ENCODE measurements around the gene EXOC2. TPM values are rescaled to one million over a fixed set of nuclear protein-coding genes. Genes with fewer than 3 reads are reported as not detected.

Gene EXOC2
- total RNA-seq, 4 donors from 2014 or later = 10.3 to 23.9 (median 19.1) TPM

DNA sequence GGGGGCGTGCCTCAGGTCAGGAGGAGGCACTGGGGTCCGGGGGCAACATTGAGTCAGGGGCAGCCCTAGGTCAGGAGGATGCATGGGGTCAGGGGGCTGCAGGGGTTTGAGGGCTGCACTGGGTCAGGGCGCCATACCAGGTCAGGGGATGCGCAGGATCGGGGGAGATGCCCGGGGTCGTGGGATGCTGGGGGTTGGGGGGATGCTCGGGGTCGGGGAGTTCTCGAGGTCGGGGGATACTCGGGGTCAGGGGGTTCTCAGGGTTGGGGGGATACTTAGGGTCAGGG is 727 bp upstream of the EXOC2 start:
- H3K27me3 ChIP-seq = no peaks in the 10 kb centered on the region
- no peak for TF ChIP-seq POLR2A (IDR thresholded peaks at IDR 0.05)
- TF ChIP-seq, protein P1, sequence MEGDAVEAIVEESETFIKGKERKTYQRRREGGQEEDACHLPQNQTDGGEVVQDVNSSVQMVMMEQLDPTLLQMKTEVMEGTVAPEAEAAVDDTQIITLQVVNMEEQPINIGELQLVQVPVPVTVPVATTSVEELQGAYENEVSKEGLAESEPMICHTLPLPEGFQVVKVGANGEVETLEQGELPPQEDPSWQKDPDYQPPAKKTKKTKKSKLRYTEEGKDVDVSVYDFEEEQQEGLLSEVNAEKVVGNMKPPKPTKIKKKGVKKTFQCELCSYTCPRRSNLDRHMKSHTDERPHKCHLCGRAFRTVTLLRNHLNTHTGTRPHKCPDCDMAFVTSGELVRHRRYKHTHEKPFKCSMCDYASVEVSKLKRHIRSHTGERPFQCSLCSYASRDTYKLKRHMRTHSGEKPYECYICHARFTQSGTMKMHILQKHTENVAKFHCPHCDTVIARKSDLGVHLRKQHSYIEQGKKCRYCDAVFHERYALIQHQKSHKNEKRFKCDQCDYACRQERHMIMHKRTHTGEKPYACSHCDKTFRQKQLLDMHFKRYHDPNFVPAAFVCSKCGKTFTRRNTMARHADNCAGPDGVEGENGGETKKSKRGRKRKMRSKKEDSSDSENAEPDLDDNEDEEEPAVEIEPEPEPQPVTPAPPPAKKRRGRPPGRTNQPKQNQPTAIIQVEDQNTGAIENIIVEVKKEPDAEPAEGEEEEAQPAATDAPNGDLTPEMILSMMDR (IDR thresholded peaks at IDR 0.05) = no peak
- H3K9me3 ChIP-seq = no peaks in the 10 kb centered on the region
- H3K4me3 ChIP-seq = peak overlapping the region in 3 of 4 donors; percentile 85 to 98 (median 87)
- DNase-seq = no peak
- no peak overlapping the region for H3K27ac ChIP-seq
- no peaks in the 10 kb centered on the region for H3K36me3 ChIP-seq
- H3K4me1 ChIP-seq = peaks cover 0 to 11% (median 3%) of the 10 kb centered on the region in 4 donors

- peak; percentile 59 to 82 (median 70) for DNase-seq
- Histone ChIP-seq H3K4me1 (peaks cover 0 to 11% (median 3%) of the 10 kb centered on the region in 4 donors), H3K4me3 (peak overlapping the region; percentile 85 to 98 (median 88)), H3K27ac (peak overlapping the region; percentile 84 to 98 (median 90)), H3K27me3 (no peaks in the 10 kb centered on the region), H3K36me3 (peaks cover 0 to 6% (median 0%) of the 10 kb centered on the region in 3 donors), H3K9me3 (no peaks in the 10 kb centered on the region)
- TF ChIP-seq POLR2A (IDR thresholded peaks at IDR 0.05) = no peak
- TF ChIP-seq, protein P1 (IDR thresholded peaks at IDR 0.05) = no peak
Observed at GRCh38 chr6:692356-692851, 535 bp downstream of the EXOC2 start.

DNA sequence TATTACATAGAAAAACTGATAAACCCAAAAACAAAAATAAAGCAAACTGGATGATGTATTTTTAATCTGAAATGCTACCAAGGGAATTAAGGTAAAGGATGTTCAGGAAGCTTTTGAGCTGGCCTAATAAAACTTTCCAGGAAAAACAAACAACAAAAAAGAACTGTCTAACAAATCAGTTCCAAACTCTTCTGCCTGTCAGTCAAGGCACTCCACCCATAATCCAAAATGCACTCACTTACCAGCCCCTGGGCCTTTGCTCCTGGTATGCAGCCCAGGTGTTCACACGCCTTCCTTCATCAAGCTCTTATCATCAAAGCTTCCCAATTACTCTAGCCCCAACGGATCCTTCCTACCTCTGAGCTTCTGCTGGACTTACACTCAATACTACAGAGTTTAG is 3.7 kb downstream of the EXOC2 start:
- DNase-seq = no peak
- TF ChIP-seq POLR2A (IDR thresholded peaks at IDR 0.05) = no peak
- Histone ChIP-seq H3K27me3 (no peaks in the 10 kb centered on the region), H3K4me3 (no peak overlapping the region), H3K4me1 (peaks cover 0 to 11% (median 6%) of the 10 kb centered on the region in 4 donors), H3K9me3 (no peaks in the 10 kb centered on the region), H3K36me3 (peaks cover 0 to 6% (median 0%) of the 10 kb centered on the region in 3 donors), H3K27ac (no peak overlapping the region)

- Histone ChIP-seq H3K27me3 (no peaks in the 10 kb centered on the region), H3K36me3 (peaks cover 0 to 6% (median 0%) of the 10 kb centered on the region in 3 donors), H3K4me1 (peaks cover 0 to 6% (median 3%) of the 10 kb centered on the region in 4 donors), H3K4me3 (no peak overlapping the region), H3K9me3 (no peaks in the 10 kb centered on the region), H3K27ac (no peak overlapping the region)
- TF ChIP-seq, protein P1 (IDR thresholded peaks at IDR 0.05) = peak in 1 of 6 experiments; percentile 6
- no peak for TF ChIP-seq POLR2A (IDR thresholded peaks at IDR 0.05)
- no peak for DNase-seq
Observed at GRCh38 chr6:686497-686896, 6.4 kb downstream of the EXOC2 start.

GRCh38 chr6:684831-685636 is 7.9 kb downstream of the EXOC2 start:
- Histone ChIP-seq H3K9me3 (no peaks in the 10 kb centered on the region), H3K27me3 (no peaks in the 10 kb centered on the region), H3K4me3 (no peak overlapping the region), H3K4me1 (peaks cover 0 to 6% (median 0%) of the 10 kb centered on the region in 4 donors), H3K27ac (peak overlapping the region in 2 of 4 donors; percentile 28 to 39), H3K36me3 (peaks cover 0 to 6% (median 0%) of the 10 kb centered on the region in 3 donors)
- TF ChIP-seq, protein P1 (IDR thresholded peaks at IDR 0.05) = no peak
- no peak for TF ChIP-seq POLR2A (IDR thresholded peaks at IDR 0.05)
- DNase-seq = no peak

GRCh38 chr6:683742-684440 is 9.0 kb downstream of the EXOC2 start:
- Histone ChIP-seq H3K27me3 (no peaks in the 10 kb centered on the region), H3K27ac (peak overlapping the region in 3 of 4 donors; percentile 32 to 40 (median 39)), H3K9me3 (no peaks in the 10 kb centered on the region), H3K36me3 (peaks cover 0 to 6% (median 0%) of the 10 kb centered on the region in 3 donors), H3K4me3 (peak overlapping the region in 1 of 4 donors; percentile 15), H3K4me1 (peaks cover 0 to 6% (median 0%) of the 10 kb centered on the region in 4 donors)
- TF ChIP-seq, protein P1 (IDR thresholded peaks at IDR 0.05) = no peak
- TF ChIP-seq POLR2A (IDR thresholded peaks at IDR 0.05) = no peak
- DNase-seq = no peak

Data from Peyer's patch (tissue), 4 donors.